Activated CD4-positive, alpha-beta T cell treated with anti-CD3 and anti-CD28 coated beads, Interleukin-2, amount 50 U/mL, for 48 hours (primary cell): ENCODE data around the gene ADARB1.
"Not testable (repeated sequence)": the region's sequence is repeated elsewhere in the genome, so short reads cannot be mapped to it uniquely, and the experiment has no call there.

Experiments used
- DNase-seq, 2 experiments: peaks; one replicate each; pipeline ENCODE4 v3.0.0-alpha.2; 2020

ADARB1 gene

DNA sequence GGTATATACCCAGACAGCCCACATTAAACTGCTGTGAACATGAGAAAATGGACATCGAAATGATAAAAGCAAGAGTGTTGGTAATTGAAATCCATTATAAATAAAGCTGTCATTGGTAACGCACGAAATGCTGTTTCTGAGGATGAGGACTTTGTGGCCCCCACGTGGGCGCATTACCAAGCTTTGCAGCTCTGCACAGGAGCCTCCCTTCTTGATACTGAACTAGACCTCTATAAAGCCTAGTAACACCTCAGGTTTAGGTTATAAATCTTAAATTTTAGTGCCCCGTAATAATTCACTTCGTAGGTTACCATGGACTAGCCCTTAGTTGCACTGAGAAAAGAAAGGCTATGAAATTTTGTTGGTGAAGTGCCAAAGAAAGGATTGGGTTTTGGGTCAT, 45.4 kb downstream of the ADARB1 start:
- no peak for DNase-seq

DNA sequence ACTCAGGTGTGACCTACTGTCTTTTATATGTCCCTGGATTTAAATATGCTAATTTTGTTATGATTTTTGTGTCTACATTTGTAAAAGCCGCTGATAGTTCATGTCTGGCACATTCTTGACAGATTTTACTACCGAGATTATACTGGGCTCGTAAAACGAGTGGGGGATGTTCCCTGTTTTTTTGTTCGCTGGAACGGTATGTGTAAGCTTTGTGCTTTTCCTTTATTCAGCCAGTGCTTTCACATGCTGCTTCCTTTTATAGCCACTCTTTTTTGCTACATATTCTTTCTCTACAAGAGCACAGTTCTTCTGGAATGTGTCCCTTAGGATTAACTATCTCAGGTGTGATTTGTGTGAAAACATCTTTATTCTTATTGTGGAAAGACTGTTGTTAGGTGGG, 46.6 kb downstream of the ADARB1 start:
- DNase-seq = no peak

DNA sequence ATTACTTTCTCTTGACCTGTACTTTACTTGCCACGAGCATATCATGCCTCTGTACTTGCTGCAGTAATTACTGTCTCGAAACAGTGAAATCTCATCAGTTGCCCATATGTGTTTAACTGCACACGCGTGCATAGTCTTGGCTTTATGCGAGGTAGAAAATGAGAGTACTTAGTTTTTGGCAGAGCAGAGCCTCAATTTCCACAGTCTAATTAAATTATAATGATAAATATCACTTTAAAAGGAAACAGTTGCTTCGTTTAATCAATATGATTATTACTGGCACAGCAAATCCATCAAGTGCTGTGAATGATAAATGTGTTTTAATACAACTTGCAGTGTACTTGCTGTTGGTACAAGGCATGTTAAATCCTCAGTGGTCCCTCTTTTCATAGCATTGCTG, 47.6 kb downstream of the ADARB1 start:
- DNase-seq = no peak

DNA sequence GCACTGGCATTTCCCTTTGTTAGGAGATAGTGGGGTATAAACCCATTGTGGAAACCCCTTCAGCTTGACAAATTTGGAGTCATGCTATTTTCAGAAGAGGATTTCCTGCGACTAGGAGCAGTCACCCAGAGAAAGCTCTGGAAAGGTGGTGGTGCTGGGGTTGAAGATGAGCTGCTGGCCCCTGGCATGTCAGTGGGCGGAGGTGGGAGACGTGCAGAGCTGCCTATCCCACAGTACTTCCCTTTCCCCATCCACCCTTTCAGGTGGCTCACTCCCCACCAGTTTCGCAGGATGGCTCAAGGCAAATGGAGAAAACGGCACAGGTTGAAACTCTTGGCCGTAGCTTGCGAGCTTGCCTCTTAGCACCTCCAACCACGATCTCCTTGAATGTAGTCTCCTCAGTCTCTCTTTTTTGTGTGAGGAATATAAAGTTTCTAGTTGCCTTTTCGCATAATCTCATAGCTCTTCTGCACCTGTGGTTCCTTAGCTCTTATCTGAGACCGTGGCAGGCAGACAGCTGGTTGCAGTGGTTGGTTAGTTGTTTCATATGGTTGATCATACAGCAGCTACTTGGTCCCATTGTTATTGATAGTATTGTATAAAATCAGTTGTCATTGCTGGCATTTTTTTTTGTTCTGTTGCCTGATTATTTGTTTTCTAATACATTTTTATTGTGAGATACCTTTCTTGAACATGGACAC, 48.2 kb downstream of the ADARB1 start:
- DNase-seq = no peak

DNA sequence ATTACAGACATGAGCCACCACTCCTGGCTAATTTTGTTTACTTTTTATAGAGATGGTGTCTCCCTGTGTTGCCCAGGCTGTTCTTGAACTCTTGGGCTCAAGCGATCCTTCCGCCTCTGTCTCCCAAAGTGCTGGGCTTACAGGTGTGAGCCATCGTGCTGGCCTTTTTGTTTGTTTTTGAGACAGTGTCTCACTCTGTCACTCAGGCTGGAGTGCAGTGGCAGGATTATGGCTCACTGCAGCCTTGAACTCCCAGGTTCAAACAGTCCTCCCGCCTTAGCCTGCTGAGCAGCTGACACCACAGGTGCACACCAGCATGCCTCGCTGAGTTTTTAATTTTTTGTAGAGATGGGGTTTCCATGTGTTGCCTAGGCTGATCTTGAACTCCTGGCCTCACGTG, 49.1 kb downstream of the ADARB1 start:
- DNase-seq = no peak

DNA sequence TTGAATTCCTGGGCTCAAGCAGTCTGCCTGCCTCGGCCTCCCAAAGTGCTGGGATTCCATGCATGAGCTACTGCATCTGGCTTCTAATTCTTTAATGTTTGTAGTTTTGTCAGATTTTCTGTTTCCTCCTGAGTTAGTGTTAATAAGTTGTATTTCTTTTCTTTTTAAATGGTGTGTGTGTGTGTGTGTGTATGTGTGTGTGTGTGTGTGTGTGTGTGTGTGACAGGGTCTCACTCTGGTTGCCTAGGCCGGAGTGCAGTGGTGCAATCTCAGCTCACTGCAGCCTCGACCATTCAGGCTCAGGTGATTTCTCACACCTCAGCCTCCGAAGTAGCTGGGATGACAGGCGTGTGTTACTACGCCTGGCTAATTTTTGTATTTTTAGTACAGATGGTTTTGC, 50.2 kb downstream of the ADARB1 start:
- no peak for DNase-seq

DNA sequence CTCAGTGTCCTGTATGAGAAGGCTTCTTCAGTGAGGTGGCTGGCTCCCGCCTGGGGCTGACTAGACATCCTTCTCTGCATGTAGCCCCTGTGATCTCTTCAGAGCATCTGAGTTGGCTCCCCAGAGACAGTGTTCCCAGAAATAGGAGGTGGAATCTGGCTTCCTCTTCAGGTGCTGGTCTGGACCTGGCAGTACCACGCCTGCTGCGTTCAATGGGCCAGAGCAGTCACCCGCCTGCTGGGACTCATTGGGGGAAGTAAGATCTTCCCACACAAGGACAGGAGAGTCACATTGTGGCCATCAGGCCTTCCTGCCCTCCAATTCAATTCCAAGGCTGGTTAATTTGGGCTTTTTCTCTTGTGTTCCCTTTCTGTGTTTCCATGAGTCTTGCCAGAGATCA, 51.0 kb downstream of the ADARB1 start:
- DNase-seq = no peak

DNA sequence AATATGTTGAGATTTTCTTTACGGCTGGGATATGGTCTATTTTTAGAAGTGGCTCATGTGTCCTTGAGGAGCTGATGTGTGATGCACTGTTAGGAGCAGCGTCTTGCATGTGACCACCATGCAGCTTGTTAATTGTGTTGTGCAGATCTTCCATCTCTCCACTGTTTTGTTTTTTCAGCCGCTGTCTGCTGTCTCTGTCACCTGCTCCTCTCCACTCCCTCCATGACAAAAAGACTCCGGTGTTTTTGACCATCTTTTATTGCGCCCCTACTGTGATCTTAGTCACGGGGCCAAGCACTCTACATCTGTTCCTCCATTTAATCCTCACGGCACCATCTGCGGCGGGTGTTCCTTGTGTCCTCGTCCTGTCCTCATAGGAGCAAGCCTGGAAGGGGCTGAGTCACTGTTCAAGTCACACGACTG, 51.8 kb downstream of the ADARB1 start:
- DNase-seq = no peak

DNA sequence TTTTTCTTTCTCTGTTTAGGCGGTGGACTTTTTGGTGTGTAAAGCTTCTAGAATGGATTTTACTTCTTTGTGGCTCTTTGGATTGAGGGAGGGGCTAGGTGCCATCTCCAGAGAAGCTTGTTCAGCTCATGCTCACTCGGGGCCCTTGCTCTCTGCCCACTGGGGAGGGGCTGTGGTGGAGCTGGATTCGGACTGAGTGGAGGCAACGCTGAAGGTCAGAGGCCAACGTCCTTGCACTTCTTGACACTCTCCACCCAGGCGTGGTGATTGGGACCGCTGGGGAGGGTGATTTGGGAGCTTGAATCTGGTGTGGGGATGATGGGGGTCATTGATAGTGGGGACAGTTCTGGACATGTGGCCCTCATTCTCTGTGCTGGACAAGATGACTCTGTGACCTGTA, 52.6 kb downstream of the ADARB1 start:
- DNase-seq = no peak

DNA sequence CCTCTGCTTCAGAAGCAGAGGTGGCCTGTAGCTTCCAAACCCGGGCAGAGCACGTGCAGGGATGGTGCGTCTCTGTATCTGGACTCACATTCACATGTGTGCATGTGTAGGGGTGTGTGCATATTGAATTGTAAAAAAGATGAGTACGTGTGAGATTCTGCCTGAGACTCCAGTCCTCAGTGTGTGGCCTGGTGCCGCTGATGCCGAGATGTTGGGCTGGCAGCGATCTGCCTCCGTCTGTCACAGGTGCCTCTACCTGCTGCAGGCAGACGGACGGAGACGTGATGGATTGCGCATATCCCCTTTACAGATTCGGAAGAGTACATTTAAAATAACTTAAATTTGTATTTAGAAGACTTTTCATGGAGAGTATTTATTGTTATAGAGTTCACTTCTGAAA, 53.6 kb downstream of the ADARB1 start:
- DNase-seq = no peak

DNA sequence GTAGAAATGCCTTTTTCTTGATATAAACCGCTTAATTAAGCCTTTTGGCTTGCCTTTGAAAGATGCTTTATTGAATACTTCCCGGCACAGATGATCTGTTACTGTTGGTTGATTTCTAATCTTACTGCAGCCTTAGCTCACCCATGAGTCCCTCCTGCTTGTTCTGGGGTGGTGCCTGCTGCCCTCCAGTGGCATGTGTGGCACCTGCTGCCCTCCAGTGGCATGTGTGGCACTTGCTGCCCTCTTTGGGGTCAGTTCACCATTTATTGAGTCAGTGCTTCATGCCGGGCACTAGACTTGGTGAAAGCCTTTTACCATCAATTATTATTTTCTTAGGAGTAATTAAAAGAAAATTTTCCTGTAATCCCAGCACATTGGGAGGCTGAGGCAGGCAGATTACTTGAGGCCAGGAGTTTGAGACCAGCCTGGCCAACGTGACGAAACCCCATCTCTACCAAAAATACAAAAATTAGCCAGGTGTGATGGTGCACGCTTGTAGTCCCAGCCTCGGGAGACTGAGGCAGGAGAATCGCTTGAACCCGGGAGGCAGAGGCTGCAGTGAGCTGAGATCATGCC, 54.3 kb downstream of the ADARB1 start:
- peak; percentile 74 to 79 for DNase-seq

DNA sequence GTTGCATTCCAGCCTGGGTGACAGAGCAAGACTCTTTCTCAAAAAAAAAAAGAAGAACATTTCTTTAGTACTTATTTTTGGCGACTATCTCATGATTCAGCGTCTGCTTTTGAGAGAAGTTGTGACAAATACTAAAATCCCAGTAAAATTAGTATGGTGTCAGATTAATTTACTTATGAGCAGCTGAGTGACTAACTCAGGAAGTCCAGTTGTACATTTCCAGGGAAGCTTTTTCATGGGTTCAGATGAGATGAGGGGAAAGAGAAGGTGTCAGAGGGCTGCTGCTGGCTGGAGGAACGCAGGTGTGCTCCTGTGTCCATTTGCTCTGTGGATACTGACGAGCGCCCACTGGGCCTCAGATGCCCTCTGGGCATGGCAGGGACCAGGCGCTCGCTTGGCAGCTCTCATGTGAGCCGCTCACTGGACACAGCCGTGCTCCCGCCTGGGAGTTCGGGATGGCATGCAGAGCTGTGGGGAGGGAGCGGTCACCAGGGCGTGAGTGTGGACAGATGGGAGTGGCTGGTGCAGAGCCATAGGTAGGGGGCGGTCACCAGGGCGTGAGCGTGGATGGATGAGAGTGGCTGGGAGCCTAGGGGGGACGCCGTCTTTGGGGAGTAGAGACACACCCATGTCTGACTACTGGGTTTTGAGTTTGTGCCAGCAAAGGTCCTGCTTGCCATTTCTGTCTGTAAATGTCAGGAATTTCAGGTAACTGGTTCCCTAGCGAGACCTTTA, 55.0 kb downstream of the ADARB1 start:
- no peak for DNase-seq

DNA sequence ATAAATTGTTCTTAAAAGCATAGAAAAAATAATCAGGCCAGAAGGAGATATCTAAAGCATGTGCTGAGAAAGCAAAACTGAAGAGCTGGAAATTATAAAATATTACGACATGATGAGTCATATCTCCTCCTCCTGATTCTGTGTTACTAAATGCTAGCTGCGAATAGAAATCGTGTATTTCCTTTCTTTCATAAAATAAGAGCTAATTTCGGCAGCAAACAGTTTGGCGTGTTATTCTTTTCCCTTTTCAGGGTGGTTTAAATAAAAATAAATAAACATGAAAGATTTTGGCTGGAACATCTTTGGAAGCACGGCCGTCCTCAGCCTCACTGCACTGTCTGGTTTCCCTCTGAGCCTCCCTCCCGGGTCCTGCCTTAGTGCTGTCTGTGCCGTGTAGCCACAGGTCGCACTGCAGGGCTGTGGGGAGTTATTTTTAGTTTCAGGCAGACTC, 56.0 kb downstream of the ADARB1 start:
- no peak for DNase-seq

DNA sequence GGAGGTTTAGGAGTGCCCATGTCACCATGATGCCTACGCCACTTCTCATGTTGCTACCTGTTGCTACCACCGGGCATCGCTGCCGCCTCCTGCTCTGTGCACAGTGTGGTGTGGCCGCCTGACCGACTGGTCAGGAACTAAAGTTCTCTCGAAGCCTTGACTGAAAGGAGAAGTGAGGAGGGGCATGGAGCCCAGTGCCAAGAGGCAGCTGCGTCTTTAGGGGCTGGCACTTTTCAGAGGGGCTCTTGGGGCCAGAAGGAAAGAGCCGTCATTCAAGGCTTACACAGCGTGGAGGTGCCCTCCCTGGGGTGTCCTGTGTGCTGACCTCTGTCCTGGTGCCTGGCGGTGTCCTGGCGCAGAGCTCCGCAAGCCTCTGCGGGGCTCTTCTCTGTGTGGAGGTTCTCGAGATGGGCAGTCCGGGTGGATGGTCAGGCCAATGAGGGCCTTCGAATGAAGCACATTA, 57.2 kb downstream of the ADARB1 start:
- DNase-seq = no peak

DNA sequence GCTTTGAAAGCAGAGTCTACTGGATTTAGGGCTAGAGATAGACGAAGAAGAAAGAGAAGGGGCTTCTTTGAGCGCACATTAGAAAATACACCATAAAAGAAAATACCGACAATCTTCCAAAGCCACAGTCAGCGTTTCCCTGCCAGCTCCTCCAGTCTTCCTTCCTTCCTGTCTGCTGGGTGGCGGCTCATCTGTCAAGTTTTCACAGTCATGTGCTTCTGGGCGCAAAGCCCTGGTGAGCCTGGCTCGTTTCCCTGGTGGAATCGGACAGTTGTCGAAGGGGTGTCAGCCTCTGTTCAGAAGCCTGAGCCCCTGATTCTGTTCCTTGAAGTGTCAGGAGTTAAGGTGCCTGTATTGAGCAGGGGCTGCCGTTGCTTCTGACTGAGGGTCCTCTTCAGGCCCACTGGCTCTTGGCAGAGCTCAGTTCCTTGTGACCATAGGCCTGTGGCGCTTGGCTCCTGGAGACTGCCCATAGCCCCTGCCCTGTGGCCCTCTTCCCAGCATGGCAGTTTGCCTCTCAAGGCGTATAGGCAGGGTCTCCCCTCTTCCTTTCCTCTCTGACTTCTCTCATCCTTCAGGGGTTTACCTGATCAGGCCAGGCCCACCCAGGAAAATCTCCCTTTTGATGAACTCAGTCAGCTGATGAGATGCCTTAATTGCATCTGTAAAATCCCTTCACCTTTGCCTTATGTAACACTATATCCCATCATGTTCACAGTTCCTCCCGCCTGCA, 58.6 kb downstream of the ADARB1 start:
- no peak for DNase-seq

DNA sequence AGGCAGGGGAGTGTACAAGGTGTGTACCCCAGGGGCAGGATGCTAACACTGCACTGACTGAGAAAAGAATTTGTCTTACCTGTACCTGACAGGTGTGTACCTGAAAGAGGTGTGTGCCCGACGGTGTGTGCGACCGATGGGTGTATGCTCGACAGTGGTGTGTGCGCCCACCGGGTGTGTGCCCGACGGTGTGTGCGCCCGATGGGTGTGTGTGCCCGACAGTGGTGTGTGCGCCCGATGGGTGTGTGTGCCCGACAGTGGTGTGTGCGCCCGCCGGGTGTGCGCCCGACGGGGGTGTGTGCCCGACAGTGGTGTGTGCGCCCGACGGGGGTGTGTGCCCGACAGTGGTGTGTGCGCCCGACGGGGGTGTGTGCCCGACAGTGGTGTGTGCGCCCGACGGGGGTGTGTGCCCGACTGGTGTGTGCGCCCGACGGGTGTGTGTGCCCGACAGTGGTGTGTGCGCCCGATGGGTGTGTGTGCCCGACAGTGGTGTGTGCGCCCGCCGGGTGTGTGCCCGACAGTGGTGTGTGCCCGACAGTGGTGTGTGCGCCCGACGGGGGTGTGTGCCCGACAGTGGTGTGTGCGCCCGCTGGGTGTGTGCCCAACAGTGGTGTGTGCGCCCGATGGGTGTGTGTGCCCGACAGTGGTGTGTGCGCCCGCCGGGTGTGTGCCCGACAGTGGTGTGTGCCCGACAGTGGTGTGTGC, 59.3 kb downstream of the ADARB1 start:
- not testable (repeated sequence) for DNase-seq

DNA sequence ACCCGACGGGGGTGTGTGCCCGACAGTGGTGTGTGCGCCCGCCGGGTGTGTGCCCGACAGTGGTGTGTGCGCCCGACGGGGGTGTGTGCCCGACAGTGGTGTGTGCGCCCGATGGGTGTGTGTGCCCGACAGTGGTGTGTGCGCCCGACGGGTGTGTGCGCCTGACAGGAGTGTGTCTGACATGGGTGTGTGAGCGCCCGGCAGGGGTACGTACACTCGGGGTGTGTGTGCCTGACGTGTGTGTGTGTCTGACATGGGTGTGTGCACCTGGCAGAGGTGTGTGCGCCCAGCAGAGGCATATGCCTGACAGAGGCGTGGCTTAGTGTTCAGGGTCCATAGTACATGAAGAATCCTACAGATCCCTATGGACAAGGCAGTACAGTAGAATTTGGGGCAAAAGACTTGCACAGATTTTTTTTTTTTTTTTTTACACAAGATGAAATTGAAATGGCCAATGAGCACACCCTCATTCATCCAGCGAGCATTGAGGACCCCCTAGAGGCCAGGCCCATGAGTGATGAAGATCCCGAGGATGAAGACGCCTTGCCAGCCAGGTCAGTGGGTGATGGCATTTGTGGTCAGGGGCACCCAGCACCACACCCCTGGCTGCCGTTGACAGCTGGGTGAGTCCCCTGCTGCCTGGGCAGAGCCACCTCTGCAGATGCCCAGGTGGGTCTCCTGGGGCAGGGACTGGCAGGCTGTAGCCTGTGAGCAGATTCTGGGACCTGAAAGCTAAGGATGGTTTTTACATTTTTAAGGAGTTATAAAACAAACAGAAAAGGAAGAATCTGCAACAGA, 60.1 kb downstream of the ADARB1 start:
- no peak for DNase-seq

DNA sequence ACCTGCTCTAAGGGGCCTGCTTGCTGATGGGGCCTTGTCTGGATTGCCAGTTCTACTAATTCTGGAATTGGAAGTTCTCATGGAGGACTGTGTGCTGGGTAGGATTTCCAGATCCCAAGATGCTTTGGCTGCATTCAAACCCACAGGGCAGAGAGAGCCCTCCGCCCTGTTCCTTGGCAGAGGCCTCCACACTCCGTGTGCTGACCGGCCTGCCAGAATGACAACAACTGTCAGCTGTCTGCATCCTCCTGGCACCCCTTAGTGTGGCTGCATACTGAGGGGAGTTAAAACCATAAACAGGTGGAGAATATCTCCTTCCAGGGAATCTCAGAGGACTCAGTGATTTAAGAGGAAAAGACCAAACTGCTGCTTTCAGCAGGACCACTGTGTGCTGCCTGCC, 60.7 kb downstream of the ADARB1 start:
- DNase-seq = no peak

DNA sequence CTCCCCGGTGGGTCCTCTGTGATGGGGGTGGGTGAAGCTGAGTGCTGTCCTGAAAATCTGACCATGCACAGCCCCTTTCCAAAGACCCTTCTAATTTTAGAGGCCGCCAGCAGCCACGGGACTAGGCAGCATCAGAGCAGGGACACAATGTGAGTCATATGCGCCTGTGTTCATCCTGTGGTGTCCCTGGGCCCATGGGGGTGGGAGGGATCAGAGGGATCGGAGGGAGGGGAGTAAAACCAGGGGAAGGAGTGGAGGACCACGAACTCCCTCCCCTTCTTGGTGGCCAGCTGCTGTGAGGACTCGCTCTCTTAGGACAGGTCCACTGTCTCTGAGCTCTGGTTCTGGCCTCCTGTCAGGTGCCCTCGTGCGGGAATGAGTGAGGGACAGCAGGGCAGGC, 61.5 kb downstream of the ADARB1 start:
- no peak for DNase-seq

DNA sequence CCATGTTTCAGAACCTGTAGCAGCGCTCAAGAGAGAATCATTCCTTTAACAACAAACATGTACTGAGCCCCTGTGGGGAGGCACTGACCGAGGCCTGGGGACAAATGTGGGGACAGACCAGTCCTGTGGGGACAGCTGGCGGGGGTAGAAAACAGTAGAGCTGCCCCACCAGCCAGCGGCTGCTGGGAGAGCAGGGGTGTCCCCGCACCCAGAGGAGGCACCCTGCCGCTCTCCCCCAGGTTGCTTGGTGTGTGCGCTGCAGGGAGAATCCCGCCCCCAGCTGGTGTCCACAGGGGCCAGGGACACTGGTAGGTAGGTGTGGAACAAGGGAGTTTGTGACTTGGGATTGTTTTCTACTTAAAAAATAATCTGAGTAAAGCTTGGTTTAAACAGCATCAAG, 62.1 kb downstream of the ADARB1 start:
- DNase-seq = no peak

DNA sequence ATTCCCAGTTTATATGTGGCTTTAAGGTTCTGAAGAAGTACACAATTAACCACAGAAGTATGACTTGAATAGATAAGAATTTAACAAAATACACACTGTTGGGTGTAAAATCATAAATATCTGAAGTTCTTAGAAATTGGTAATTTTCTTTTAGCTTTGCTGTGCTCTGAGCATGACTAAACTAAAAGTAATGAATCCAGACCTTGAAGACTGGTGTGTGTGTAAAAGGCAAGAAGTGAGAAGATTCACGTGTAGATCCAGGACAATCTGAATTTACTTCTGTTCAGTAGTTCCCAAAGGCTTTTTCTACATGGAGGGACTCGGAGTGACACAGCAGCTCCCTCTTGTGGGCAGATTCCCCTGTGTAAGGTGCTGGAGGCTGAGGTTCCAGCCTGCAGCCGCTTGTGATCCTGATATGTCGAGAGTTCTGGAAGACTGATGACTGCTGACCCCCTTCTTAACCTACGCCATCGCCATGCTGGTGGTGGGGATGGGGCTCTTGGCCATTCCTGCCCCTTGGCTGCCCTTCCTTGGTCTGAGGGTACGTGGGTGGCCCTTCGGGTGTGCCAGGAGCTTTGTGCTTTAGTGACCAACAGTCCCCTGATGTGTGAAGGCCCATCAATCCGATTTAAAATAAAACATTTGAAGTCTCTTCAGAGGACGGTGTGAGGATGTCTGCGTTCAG, 62.7 kb downstream of the ADARB1 start:
- DNase-seq = peak; percentile 78 to 82

DNA sequence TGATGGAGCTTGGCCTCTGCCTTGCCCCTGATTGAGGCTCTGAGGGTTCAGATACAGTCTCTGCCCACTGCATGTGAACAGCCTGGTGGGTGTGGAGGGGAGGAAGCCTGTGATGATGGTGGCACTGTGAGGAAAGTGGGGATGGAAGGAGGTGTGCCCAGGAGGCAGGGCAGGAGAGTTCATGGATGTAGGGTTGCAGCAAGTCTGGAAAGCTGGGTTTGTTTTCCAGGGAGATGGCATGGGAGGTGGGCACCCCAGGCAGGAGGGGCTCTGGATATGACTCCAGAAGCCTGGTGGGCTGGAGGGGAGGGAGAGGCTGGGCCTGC, 63.2 kb downstream of the ADARB1 start:
- DNase-seq = no peak
